Lung (tissue), 12 donors: ENCODE measurements around the gene ARHGEF25. TPM values are rescaled to one million over a fixed set of nuclear protein-coding genes. Genes with fewer than 3 reads are reported as not detected.
"Not testable (repeated sequence)": the region's sequence is repeated elsewhere in the genome, so short reads cannot be mapped to it uniquely, and the experiment has no call there.

Source experiments
- ATAC-seq: fragments of 200-7000 bp; cut with Tn5 transposase; one replicate; pipeline ENCODE4 v1.9.1; 2020; ENCODE audit warnings: moderate number of reproducible peaks; ENCODE audit not compliant: insufficient read depth, low FRiP score
- DNase-seq, 3 donors: peaks; one replicate each; pipeline ENCODE4 v3.0.0-alpha.2; 2013 to 2017
- H3K27ac ChIP-seq, 2 donors: one replicate each; pipeline ENCODE4 v1.5.1; 2013; ENCODE audit warnings: mild to moderate bottlenecking in 2 of 2, moderate library complexity in 2 of 2, control low read depth in 1 of 2, inconsistent platforms in 1 of 2, low read depth in 1 of 2, low read length in 1 of 2
- H3K27me3 ChIP-seq, 3 donors: one replicate each; pipeline ENCODE4 v1.5.1; 2013; ENCODE audit warnings: low read length in 2 of 3; ENCODE audit not compliant: control insufficient read depth in 3 of 3, insufficient read depth in 3 of 3
- H3K36me3 ChIP-seq, 4 donors: one replicate each; pipeline ENCODE4 v1.5.1; 2013; ENCODE audit warnings: low read length in 4 of 4, mild to moderate bottlenecking in 1 of 4, moderate library complexity in 1 of 4; ENCODE audit not compliant: control insufficient read depth in 4 of 4, insufficient read depth in 4 of 4
- H3K4me1 ChIP-seq, 5 donors: one replicate each; pipeline ENCODE4 v1.5.1; 2013; ENCODE audit warnings: low read length in 5 of 5, mild to moderate bottlenecking in 2 of 5, moderate library complexity in 1 of 5; ENCODE audit not compliant: control insufficient read depth in 5 of 5, insufficient read depth in 5 of 5
- H3K4me3 ChIP-seq: one replicate; pipeline ENCODE4 v1.5.1; 2013; ENCODE audit warnings: mild to moderate bottlenecking, control low read depth, moderate library complexity
- H3K9ac ChIP-seq, 2 donors: one replicate each; pipeline ENCODE4 v1.5.1; 2013; ENCODE audit warnings: low read length in 2 of 2, control low read depth in 1 of 2; ENCODE audit not compliant: insufficient read depth in 1 of 2
- H3K9me3 ChIP-seq, 4 donors: one replicate each; pipeline ENCODE4 v1.5.1; 2013; ENCODE audit warnings: low read length in 3 of 4, mild to moderate bottlenecking in 1 of 4, moderate library complexity in 1 of 4; ENCODE audit not compliant: control insufficient read depth in 4 of 4, insufficient read depth in 3 of 4
- CTCF ChIP-seq: IDR thresholded peaks from 2 replicates; pipeline ENCODE4 v1.5.1; 2012; ENCODE audit warnings: mild to moderate bottlenecking; ENCODE audit errors: control extremely low read depth, extremely low read depth
- WGBS, 2 donors: extraction: QIAGEN DNeasy Blood & Tissue Kit; methylation state at CpG; one replicate each; pipeline ENCODE4 v1.1.7; 2013; 5-methylcytosine and 5-hydroxymethylcytosine counted together
- polyA plus RNA-seq, 2 donors: library from polyadenylated mRNA; stranded (reverse); fragments of 200-250 nt; gene quantifications; one replicate each; pipeline ENCODE4 v1.2.1, GENCODE V29; 2013
- total RNA-seq, 2 donors: library from RNA; depleted of rRNA in 1 of 2; stranded (reverse); fragments of >200 nt in 1 of 2; gene quantifications; one replicate each; pipeline ENCODE4 v1.2.1, GENCODE V29; 2014 to 2021
- donor health status: control.
- donor health status: control.
- donor health status: Bipolar disorder and iron deficiency.
- donor health status: healthy.
- donor health status: DM: yes; HTN: yes; CAD: no.

The ARHGEF25 gene
- total and polyA plus RNA-seq, 4 donors, result 7.8 to 23.0 (median 11.3) TPM

- Histone ChIP-seq H3K9me3 (peaks cover 0 to 2% (median 0%) of the 10 kb centered on the region in 4 donors), H3K27ac (no peak overlapping the region), H3K4me3 (no peak overlapping the region), H3K4me1 (peaks cover 0 to 2% (median 0%) of the 10 kb centered on the region in 5 donors), H3K36me3 (no peaks in the 10 kb centered on the region), H3K27me3 (no peaks in the 10 kb centered on the region), H3K9ac (no peak overlapping the region)
- TF ChIP-seq CTCF, result no peak
- DNase-seq (no peak), ATAC-seq (no peak)
- 58 to 59% methylated on average over 3 of the region's 3 CpGs for WGBS, 2 donors
These were observed 47.7 kb downstream of the ARHGEF25 start for GRCh38 chr12:57658890-57659289.

DNA sequence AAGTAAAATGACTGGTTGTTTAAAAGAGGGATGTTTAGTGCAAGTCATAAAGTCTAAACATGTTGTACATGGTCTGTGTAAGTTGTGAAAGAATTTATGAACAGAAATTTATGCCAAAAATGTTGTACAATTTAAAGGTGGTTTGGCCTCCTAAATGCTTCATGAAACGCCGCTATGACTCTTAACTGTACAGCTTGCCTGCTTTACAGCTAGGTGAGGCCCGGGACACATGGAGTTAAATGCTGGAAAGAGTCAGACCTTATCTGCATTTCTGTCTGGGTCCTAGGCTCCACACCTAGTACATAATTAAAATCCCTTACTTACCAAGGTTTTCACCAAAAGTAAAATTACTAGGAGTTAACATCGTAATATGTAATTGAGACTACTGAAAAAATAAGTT is 50.1 kb downstream of the ARHGEF25 start:
- DNase-seq, result no peak
- Histone ChIP-seq H3K9ac (no peak overlapping the region), H3K4me3 (no peak overlapping the region), H3K27me3 (no peaks in the 10 kb centered on the region), H3K4me1 (no peaks in the 10 kb centered on the region), H3K36me3 (no peaks in the 10 kb centered on the region), H3K27ac (no peak overlapping the region), H3K9me3 (no peaks in the 10 kb centered on the region)
- no peak for ATAC-seq
- 87 to 93% methylated on average over 4 of the region's 4 CpGs for WGBS, 2 donors
- no peak for TF ChIP-seq CTCF

GRCh38 chr12:57665066-57665820 is 54.0 kb downstream of the ARHGEF25 start:
- H3K9me3 ChIP-seq, H3K27ac ChIP-seq, H3K9ac ChIP-seq, H3K4me1 ChIP-seq, H3K27me3 ChIP-seq, H3K4me3 ChIP-seq, DNase-seq, H3K36me3 ChIP-seq, ATAC-seq: not testable (repeated sequence)
- WGBS, 2 donors, result 90 to 93% methylated on average over 32 to 34 of the region's 34 CpGs

Other genes with a start within 250 kb of the ARHGEF25 start
- gene R3HDM2, start 180.4 kb upstream of the ARHGEF25 start, total RNA-seq, result 10 to 100 TPM; 41.9 to 60.7 TPM
- gene R3HDM2, start 180.4 kb upstream of the ARHGEF25 start, polyA plus RNA-seq, result 10 to 100 TPM; 18.1 to 19.4 TPM
- gene INHBC, start 176.7 kb upstream of the ARHGEF25 start, total RNA-seq, result not detected
- under 1 TPM in 1 of 2 donors, not detected in 1; 0.02 TPM for gene INHBC, start 176.7 kb upstream of the ARHGEF25 start, polyA plus RNA-seq
- gene INHBE, start 156.1 kb upstream of the ARHGEF25 start, total RNA-seq, result under 1 TPM in 1 of 2 donors, not detected in 1; 0.12 TPM
- gene INHBE, start 156.1 kb upstream of the ARHGEF25 start, polyA plus RNA-seq, result not detected
- gene GLI1, start 151.7 kb upstream of the ARHGEF25 start, total RNA-seq, result 1 to 10 TPM; 2.4 to 5.7 TPM
- gene GLI1, start 151.7 kb upstream of the ARHGEF25 start, polyA plus RNA-seq, result 1 to 10 TPM in 1 of 2 donors, under 1 TPM in 1; 0.74 to 1.7 TPM
- 10 to 100 TPM; 14.7 to 40.0 TPM for gene ARHGAP9, start 131.6 kb upstream of the ARHGEF25 start, total RNA-seq
- gene ARHGAP9, start 131.6 kb upstream of the ARHGEF25 start, polyA plus RNA-seq, result 10 to 100 TPM; 26.2 to 62.1 TPM
- gene MARS1, start 123.4 kb upstream of the ARHGEF25 start, total RNA-seq, result 100 to 1,000 TPM in 1 of 2 donors, 10 to 100 TPM in 1; 55.9 to 213 TPM
- 100 to 1,000 TPM in 1 of 2 donors, 10 to 100 TPM in 1; 95.0 to 156 TPM for gene MARS1, start 123.4 kb upstream of the ARHGEF25 start, polyA plus RNA-seq
- gene DDIT3, start 90.9 kb upstream of the ARHGEF25 start, total RNA-seq, result 10 to 100 TPM; 31.0 to 34.7 TPM
- 10 to 100 TPM; 68.1 to 74.7 TPM for gene DDIT3, start 90.9 kb upstream of the ARHGEF25 start, polyA plus RNA-seq
- gene MBD6, start 88.6 kb upstream of the ARHGEF25 start, total RNA-seq, result 100 to 1,000 TPM in 1 of 2 donors, 10 to 100 TPM in 1; 26.0 to 132 TPM
- 10 to 100 TPM; 36.7 to 42.4 TPM for gene MBD6, start 88.6 kb upstream of the ARHGEF25 start, polyA plus RNA-seq
- gene DCTN2, start 64.2 kb upstream of the ARHGEF25 start, total RNA-seq, result 10 to 100 TPM; 78.3 to 90.1 TPM
- gene DCTN2, start 64.2 kb upstream of the ARHGEF25 start, polyA plus RNA-seq, result 100 to 1,000 TPM in 1 of 2 donors, 10 to 100 TPM in 1; 60.0 to 110 TPM
- under 1 TPM; 0.21 to 0.34 TPM for gene KIF5A, start 61.4 kb upstream of the ARHGEF25 start, total RNA-seq
- gene KIF5A, start 61.4 kb upstream of the ARHGEF25 start, polyA plus RNA-seq, result under 1 TPM; 0.05 to 0.06 TPM
- gene PIP4K2C, start 20.2 kb upstream of the ARHGEF25 start, total RNA-seq, result 10 to 100 TPM; 19.3 to 42.2 TPM
- gene PIP4K2C, start 20.2 kb upstream of the ARHGEF25 start, polyA plus RNA-seq, result 10 to 100 TPM; 13.7 to 22.3 TPM
- gene DTX3, start 6.6 kb upstream of the ARHGEF25 start, total RNA-seq, result 10 to 100 TPM; 26.6 to 40.1 TPM
- 10 to 100 TPM; 13.9 to 23.2 TPM for gene DTX3, start 6.6 kb upstream of the ARHGEF25 start, polyA plus RNA-seq
- gene B4GALNT1, start 21.8 kb downstream of the ARHGEF25 start, total RNA-seq, result 1 to 10 TPM in 1 of 2 donors, under 1 TPM in 1; 0.51 to 2.5 TPM
- under 1 TPM; 0.53 to 0.93 TPM for gene B4GALNT1, start 21.8 kb downstream of the ARHGEF25 start, polyA plus RNA-seq
- 100 to 1,000 TPM; 174 to 324 TPM for gene OS9, start 82.7 kb downstream of the ARHGEF25 start, total RNA-seq
- gene OS9, start 82.7 kb downstream of the ARHGEF25 start, polyA plus RNA-seq, result 100 to 1,000 TPM; 144 to 356 TPM
- 1 to 10 TPM; 1.5 to 4.8 TPM for gene AGAP2, start 127.3 kb downstream of the ARHGEF25 start, total RNA-seq
- 1 to 10 TPM; 1.4 to 4.4 TPM for gene AGAP2, start 127.3 kb downstream of the ARHGEF25 start, polyA plus RNA-seq
- gene TSPAN31, start 133.6 kb downstream of the ARHGEF25 start, total RNA-seq, result 10 to 100 TPM; 37.4 to 61.1 TPM
- gene TSPAN31, start 133.6 kb downstream of the ARHGEF25 start, polyA plus RNA-seq, result 10 to 100 TPM; 32.4 to 54.9 TPM
- 100 to 1,000 TPM in 1 of 2 donors, 10 to 100 TPM in 1; 69.7 to 105 TPM for gene CDK4, start 140.9 kb downstream of the ARHGEF25 start, total RNA-seq
- 100 to 1,000 TPM in 1 of 2 donors, 10 to 100 TPM in 1; 75.1 to 115 TPM for gene CDK4, start 140.9 kb downstream of the ARHGEF25 start, polyA plus RNA-seq
- 10 to 100 TPM; 12.1 to 23.2 TPM for gene MARCHF9, start 143.7 kb downstream of the ARHGEF25 start, total RNA-seq
- 10 to 100 TPM; 13.7 to 31.1 TPM for gene MARCHF9, start 143.7 kb downstream of the ARHGEF25 start, polyA plus RNA-seq
- gene CYP27B1, start 155.6 kb downstream of the ARHGEF25 start, total RNA-seq, result 1 to 10 TPM; 2.9 to 4.3 TPM
- gene CYP27B1, start 155.6 kb downstream of the ARHGEF25 start, polyA plus RNA-seq, result 1 to 10 TPM; 1.7 to 5.8 TPM
- gene METTL1, start 160.7 kb downstream of the ARHGEF25 start, total RNA-seq, result 10 to 100 TPM in 1 of 2 donors, 1 to 10 TPM in 1; 2.8 to 29.5 TPM
- gene METTL1, start 160.7 kb downstream of the ARHGEF25 start, polyA plus RNA-seq, result 10 to 100 TPM; 33.7 to 35.5 TPM
- 10 to 100 TPM in 1 of 2 donors, 1 to 10 TPM in 1; 7.6 to 11.5 TPM for gene EEF1AKMT3, start 161.2 kb downstream of the ARHGEF25 start, total RNA-seq
- 1 to 10 TPM; 3.6 to 4.2 TPM for gene EEF1AKMT3, start 161.2 kb downstream of the ARHGEF25 start, polyA plus RNA-seq
- 10 to 100 TPM; 17.1 to 28.0 TPM for gene TSFM, start 171.4 kb downstream of the ARHGEF25 start, total RNA-seq
- gene TSFM, start 171.4 kb downstream of the ARHGEF25 start, polyA plus RNA-seq, result 10 to 100 TPM; 23.9 to 40.0 TPM
- 1 to 10 TPM; 8.1 to 9.7 TPM for gene AVIL, start 207.3 kb downstream of the ARHGEF25 start, total RNA-seq
- 10 to 100 TPM in 1 of 2 donors, 1 to 10 TPM in 1; 4.3 to 11.7 TPM for gene AVIL, start 207.3 kb downstream of the ARHGEF25 start, polyA plus RNA-seq
- 100 to 1,000 TPM; 162 to 179 TPM for gene CTDSP2, start 235.3 kb downstream of the ARHGEF25 start, total RNA-seq
- gene CTDSP2, start 235.3 kb downstream of the ARHGEF25 start, polyA plus RNA-seq, result 100 to 1,000 TPM in 1 of 2 donors, 10 to 100 TPM in 1; 46.8 to 104 TPM